HG02981 (cell line): Measurements from ENCODE around the gene GUCY1A2.

Source experiments
- ATAC-seq: cut with Tn5 transposase; IDR thresholded peaks from one replicate; pipeline ENCODE4 v1.9.1; 2021; ENCODE audit warnings: mild to moderate bottlenecking, moderate library complexity; ENCODE audit not compliant: unreplicated experiment

The GUCY1A2 gene

GRCh38 chr11:106763501-106763900 is 254.8 kb downstream of the GUCY1A2 start:
- ATAC-seq = no peak

DNA sequence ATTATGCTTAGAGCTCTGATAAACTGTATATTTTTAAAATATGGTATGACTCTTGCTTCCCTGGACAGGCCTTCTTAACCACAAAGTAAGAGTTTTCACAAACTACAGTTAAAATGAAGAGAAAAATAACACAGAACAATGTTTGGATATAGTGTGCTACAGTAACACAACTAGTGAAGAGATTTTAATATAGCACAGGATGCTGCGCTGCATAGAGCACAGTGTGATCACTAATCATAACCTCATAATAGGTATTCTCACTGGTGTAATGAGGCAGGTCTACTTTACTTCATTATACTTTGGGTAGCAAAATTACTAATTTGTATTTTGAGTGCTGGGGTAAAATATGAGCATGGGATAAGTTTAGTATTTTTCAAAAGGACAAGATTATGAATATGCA is 256.5 kb downstream of the GUCY1A2 start:
- ATAC-seq = no peak

DNA sequence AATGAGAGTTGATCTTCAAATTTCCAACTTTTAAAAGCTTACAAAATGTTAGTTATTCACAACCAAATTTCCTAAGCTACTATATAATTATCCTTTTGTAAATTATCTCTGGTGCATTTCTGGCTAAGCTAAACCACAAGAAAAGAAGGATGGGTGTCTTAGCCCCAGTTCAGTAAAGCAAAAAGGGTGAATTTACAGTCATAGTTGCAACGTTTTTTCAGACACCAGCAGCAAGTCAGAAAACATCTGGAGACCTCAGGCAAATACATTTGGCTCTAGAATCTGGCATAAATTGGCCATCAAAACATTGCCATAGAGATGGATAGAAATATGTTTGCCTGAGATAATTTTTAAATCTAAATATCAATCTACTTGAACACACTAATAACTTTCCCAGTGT is 257.0 kb downstream of the GUCY1A2 start:
- no peak for ATAC-seq

DNA sequence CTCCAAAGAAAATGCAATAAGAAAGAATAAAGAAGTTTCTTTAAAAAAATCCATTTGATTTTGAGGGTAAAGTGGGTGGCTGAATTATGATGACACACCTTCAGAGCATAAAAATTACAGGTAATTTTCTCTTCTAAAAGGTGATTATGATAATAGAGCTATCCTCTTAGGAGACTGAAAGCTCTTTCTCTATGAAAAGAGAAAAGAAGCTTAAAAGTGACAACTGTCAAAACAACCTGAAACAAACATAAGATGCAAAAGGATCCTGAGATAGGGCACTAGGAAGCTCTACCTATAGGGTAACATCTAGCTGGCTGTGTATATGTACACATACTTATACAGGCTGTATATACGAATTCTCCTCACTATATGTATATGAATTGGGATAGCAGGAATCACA is 270.2 kb downstream of the GUCY1A2 start:
- ATAC-seq = no peak

DNA sequence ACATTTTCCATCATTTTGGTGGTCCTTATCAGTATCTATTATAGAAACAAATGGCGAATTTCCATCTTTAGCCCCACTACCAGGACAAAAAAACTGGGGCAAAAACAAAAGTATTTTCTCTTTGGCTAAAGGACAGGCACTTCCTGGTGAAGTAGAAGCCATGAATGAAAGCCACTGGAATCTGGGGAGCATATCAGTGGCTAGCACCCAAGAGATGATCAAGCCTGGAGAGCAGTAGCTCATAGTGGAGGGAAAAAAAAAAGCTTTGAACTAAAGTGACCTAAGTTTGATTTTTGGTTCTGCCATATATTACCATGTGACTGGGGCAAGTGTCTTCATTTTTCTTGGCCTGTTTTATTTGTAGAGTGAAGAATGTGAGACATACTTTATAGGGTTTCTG is 272.3 kb downstream of the GUCY1A2 start:
- ATAC-seq = no peak

DNA sequence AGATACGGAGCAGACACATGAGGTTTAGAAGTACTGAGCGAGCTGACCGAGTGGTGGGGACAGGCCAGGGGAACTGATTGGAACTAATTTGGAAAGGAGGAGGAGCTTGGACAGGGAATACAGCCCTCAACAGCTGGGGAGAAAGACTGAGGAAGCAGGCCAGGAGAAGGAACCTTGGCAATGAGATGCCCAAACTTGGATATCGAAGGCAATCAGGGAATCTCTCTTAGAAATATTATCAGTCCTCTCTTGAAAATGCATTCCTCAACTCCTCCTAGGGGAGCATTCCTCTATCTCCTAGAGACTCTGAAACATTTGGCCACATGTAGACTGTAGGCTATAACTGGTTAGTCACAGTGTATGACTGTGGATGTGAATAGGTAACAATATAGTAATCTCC is 284.6 kb downstream of the GUCY1A2 start:
- ATAC-seq = no peak

GRCh38 chr11:106728859-106729258 is 289.4 kb downstream of the GUCY1A2 start:
- ATAC-seq = no peak

- ATAC-seq = no peak
Measured at GRCh38 chr11:106728379-106728778, 289.9 kb downstream of the GUCY1A2 start.

DNA sequence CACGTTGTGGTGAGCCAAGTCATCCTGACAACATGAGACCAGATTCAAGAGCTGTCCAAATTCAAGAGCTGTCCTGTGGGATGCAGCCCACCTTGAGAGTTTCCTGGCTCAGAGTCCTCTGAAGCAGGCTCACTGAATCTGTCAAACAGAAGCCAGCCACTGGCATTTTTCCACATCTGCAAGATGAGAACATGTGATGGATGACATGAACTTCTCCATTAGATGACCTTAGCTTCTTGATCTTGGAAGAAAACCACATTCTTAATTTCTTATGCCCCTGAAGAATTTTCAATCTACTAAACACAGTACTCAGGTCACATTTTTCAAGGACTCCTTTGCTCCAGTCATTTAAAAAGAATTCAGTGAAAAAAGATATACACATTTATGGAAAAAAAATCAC is 291.0 kb downstream of the GUCY1A2 start:
- ATAC-seq = no peak

- ATAC-seq = no peak
Measured at GRCh38 chr11:106724293-106724892, 293.9 kb downstream of the GUCY1A2 start.

GRCh38 chr11:106723071-106723470 is 295.2 kb downstream of the GUCY1A2 start:
- ATAC-seq = no peak

- ATAC-seq = no peak
Measured at GRCh38 chr11:106717222-106717621, 301.1 kb downstream of the GUCY1A2 start.

DNA sequence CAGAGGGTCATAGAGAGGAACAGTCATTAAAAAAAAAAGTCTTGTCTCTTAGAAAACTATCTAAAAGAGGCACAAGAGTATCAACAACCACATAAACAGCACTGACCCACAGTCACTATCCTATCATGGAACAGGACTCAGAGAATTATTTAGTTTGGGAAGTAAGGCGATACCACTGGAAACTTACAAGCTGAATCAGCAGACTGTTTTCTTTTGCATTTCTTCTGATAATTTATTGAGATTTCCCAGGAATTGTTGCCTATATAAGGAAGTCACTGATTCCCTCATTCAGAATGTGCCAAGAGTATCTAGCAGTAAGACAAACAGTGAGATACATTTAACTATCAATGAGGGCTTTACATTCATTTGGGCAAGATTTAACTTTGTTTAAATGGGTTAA is 304.1 kb downstream of the GUCY1A2 start:
- ATAC-seq = no peak

DNA sequence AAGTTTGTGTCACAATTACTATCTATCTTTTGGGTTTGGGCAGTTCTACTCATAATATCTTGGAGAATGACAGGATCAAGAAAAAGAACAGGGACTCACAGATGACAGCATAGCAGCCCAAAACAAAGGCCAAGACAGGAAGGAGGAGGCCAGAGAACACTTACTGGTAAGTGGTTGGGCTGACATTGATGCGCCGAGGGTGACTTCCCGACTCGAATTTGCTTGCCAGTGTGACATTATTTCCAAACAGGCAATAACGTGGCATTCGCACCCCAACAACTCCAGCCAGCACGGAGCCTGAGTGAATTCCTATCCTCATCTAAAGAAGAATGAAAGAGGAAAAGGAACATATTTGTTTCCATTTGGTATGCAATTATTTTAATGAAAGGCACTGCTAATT is 309.9 kb downstream of the GUCY1A2 start:
- no peak for ATAC-seq

DNA sequence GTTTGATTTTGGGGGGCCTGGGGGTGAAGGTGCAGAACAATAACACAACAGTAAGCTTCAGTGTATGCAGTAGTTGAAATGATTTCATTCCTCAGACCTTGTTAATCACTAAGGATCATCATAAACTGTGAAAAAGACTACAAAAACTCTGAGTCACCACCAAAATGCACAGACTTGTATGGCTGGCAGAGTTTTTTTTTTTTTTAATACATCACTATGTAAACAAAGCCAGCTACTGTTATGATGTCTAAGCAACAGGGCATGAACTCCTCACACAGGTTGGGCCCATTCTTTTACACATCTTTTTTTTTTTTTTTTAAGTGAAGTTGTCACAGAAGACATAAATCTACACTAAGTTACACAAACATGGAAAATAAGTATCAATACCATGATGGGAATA is 311.9 kb downstream of the GUCY1A2 start:
- no peak for ATAC-seq

GRCh38 chr11:106702805-106703204 is 315.5 kb downstream of the GUCY1A2 start:
- ATAC-seq = no peak

GRCh38 chr11:106697058-106697457 is 321.2 kb downstream of the GUCY1A2 start:
- ATAC-seq = no peak

- no peak for ATAC-seq
Measured at GRCh38 chr11:106695506-106695905, 322.8 kb downstream of the GUCY1A2 start.

- ATAC-seq = no peak
Measured at GRCh38 chr11:106694501-106694900, 323.8 kb downstream of the GUCY1A2 start.

- ATAC-seq = no peak
Measured at GRCh38 chr11:106691807-106692365, 326.4 kb downstream of the GUCY1A2 start.

GRCh38 chr11:106690923-106691322 is 327.4 kb downstream of the GUCY1A2 start:
- ATAC-seq = no peak

DNA sequence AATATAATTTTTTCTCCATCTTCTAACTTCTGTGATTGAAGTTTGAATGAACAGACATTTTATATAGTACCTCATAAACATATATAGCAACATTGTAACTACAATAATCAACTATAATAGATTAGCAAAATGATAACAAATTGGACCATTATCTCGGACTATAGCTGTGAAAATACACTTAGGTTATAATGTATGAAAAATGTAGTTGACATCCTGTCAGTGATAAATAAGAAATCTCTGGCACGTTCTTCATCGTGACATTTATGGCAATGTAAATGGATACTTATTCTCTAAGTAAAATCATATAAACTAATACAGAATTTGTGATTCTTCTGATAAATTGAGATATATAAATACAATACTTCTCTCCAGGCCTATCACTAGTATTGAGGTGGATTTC is 333.3 kb downstream of the GUCY1A2 start:
- no peak for ATAC-seq

DNA sequence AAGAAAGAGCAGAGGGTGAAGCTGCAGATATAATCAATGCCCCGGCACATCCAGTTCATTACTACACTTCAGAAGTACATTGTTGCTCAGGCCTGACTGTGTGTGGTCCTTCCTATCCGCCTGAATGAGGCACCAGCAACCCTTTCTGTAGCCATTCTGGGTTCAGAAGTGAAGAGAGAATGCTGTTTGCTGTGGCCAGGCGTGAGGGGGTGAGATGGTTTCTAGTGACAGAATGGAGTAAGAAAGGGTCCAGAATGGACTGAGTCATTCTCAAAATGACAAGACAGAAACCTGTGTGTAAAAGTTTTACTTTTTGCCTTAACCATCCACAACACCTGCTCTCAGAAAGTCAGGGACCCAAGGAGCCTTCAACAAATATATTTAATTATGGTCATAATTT is 334.8 kb downstream of the GUCY1A2 start:
- ATAC-seq = peak; percentile 82
